Hepatocyte (in vitro differentiated cells): ENCODE results near the gene ST8SIA6. TPM values are rescaled to one million over a fixed set of nuclear protein-coding genes. Genes with fewer than 3 reads are reported as not detected.

Experiments used
- DNase-seq: peaks from one replicate; pipeline ENCODE4 v3.0.0-alpha.2; 2016; ENCODE audit warnings: low spot score
- H2AFZ ChIP-seq: fragments of 200-600 bp; sonication (generic); 2 replicates; pipeline ENCODE4 v1.6.0; 2016; ENCODE audit warnings: antibody characterized with exemption, mild to moderate bottlenecking
- H3K27ac ChIP-seq: fragments of 200-600 bp; sonication (generic); 2 replicates; pipeline ENCODE4 v1.5.1; 2016; ENCODE audit warnings: mild to moderate bottlenecking
- H3K27me3 ChIP-seq: fragments of 200-600 bp; sonication (generic); 2 replicates; pipeline ENCODE4 v1.6.1; 2016
- H3K36me3 ChIP-seq: fragments of 200-600 bp; sonication (generic); replicated peaks from 2 replicates; pipeline ENCODE4 v1.5.1; 2016; ENCODE audit warnings: low read depth; ENCODE audit not compliant: insufficient read depth
- H3K4me1 ChIP-seq: fragments of 200-600 bp; sonication (generic); 2 replicates; pipeline ENCODE4 v1.5.1; 2016; ENCODE audit warnings: mild to moderate bottlenecking, moderate library complexity; ENCODE audit not compliant: insufficient read depth
- H3K4me2 ChIP-seq: fragments of 200-600 bp; sonication (generic); 2 replicates; pipeline ENCODE4 v1.6.0; 2016
- H3K4me3 ChIP-seq: fragments of 200-600 bp; sonication (generic); 2 replicates; pipeline ENCODE4 v1.5.1; 2016; ENCODE audit warnings: mild to moderate bottlenecking
- H3K79me2 ChIP-seq: fragments of 200-600 bp; sonication (generic); 2 replicates; pipeline ENCODE4 v1.6.0; 2017; ENCODE audit warnings: mild to moderate bottlenecking
- H3K9me2 ChIP-seq: fragments of 200-600 bp; sonication (generic); replicated peaks from 2 replicates; pipeline ENCODE4 v1.6.0; 2017; ENCODE audit warnings: mild to moderate bottlenecking; ENCODE audit not compliant: insufficient read depth
- H3K9me3 ChIP-seq: fragments of 200-600 bp; sonication (generic); 2 replicates; pipeline ENCODE4 v1.5.1; 2016; ENCODE audit warnings: low read depth, mild to moderate bottlenecking
- H4K20me1 ChIP-seq: fragments of 200-600 bp; sonication (generic); 2 replicates; pipeline ENCODE4 v1.6.0; 2016; ENCODE audit warnings: mild to moderate bottlenecking; ENCODE audit not compliant: insufficient read depth, poor library complexity, severe bottlenecking
- EZH2 ChIP-seq: fragments of 200-600 bp; sonication (generic); IDR thresholded peaks from 2 replicates; pipeline ENCODE4 v1.6.1; 2016; ENCODE audit warnings: antibody characterized with exemption, mild to moderate bottlenecking, borderline replicate concordance
- EZH2phosphoT487 ChIP-seq: fragments of 200-600 bp; sonication (generic); IDR thresholded peaks from one replicate; pipeline ENCODE4 v1.6.1; 2018; ENCODE audit warnings: antibody characterized with exemption, mild to moderate bottlenecking, low read depth, moderate library complexity; ENCODE audit not compliant: unreplicated experiment, severe bottlenecking
- WGBS: methylation state at CpG from one replicate; pipeline ENCODE4 v1.1.6; 2016; ENCODE audit warnings: low lambda C conversion rate; ENCODE audit errors: missing lambda C conversion rate; 5-methylcytosine and 5-hydroxymethylcytosine counted together
- polyA plus RNA-seq: library from polyadenylated mRNA; unstranded; fragments of >200 nt; fragmentation: Nextera tagmentation; extraction: Ambion mirVana; gene quantifications from 2 replicates; pipeline ENCODE4 v1.2.1, GENCODE V29; 2016
- total RNA-seq: library from RNA; depleted of rRNA; stranded (reverse); fragments of >200 nt; gene quantifications from 2 replicates; pipeline ENCODE4 v1.2.3, GENCODE V29; 2014
- TF ChIP-seq, protein P1 (sequence below): fragments of 200-600 bp; sonication (generic); IDR thresholded peaks from 2 replicates; pipeline ENCODE4 v1.5.1; 2016; ENCODE audit warnings: antibody characterized with exemption, mild to moderate bottlenecking; ENCODE audit not compliant: poor library complexity

Gene ST8SIA6
- total and polyA plus RNA-seq, 2 experiments from 2014 or later, result 0.10 TPM; not detected in 1

- H3K79me2 ChIP-seq, result no peaks in the 10 kb centered on the region
- no peak for TF ChIP-seq EZH2phosphoT487
- TF ChIP-seq, protein P1, sequence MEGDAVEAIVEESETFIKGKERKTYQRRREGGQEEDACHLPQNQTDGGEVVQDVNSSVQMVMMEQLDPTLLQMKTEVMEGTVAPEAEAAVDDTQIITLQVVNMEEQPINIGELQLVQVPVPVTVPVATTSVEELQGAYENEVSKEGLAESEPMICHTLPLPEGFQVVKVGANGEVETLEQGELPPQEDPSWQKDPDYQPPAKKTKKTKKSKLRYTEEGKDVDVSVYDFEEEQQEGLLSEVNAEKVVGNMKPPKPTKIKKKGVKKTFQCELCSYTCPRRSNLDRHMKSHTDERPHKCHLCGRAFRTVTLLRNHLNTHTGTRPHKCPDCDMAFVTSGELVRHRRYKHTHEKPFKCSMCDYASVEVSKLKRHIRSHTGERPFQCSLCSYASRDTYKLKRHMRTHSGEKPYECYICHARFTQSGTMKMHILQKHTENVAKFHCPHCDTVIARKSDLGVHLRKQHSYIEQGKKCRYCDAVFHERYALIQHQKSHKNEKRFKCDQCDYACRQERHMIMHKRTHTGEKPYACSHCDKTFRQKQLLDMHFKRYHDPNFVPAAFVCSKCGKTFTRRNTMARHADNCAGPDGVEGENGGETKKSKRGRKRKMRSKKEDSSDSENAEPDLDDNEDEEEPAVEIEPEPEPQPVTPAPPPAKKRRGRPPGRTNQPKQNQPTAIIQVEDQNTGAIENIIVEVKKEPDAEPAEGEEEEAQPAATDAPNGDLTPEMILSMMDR, result no peak
- no peak for TF ChIP-seq EZH2
- H2AFZ ChIP-seq, result no peak overlapping the region
- no peak overlapping the region for H3K27ac ChIP-seq
- no peaks in the 10 kb centered on the region for H4K20me1 ChIP-seq
- no peak for DNase-seq
- H3K36me3 ChIP-seq, result no peaks in the 10 kb centered on the region
- H3K9me3 ChIP-seq, result no peaks in the 10 kb centered on the region
- H3K4me3 ChIP-seq, result peak overlapping the region; percentile 55
- peak overlapping the region; percentile 98 for H3K4me2 ChIP-seq
- H3K4me1 ChIP-seq, result peaks cover 8% of the 10 kb centered on the region
- peaks cover 49% of the 10 kb centered on the region for H3K27me3 ChIP-seq
- no peaks in the 10 kb centered on the region for H3K9me2 ChIP-seq
- 100% methylated on average over 2 of the region's 2 CpGs for WGBS
Observed at GRCh38 chr10:17455015-17455520, 673 bp upstream of the ST8SIA6 start.

GRCh38 chr10:17453373-17454091 is 863 bp downstream of the ST8SIA6 start:
- Histone ChIP-seq H3K27ac (no peak overlapping the region), H3K36me3 (no peaks in the 10 kb centered on the region), H3K9me3 (no peaks in the 10 kb centered on the region), H3K4me3 (peak overlapping the region; percentile 30), H3K9me2 (no peaks in the 10 kb centered on the region), H3K79me2 (no peaks in the 10 kb centered on the region), H2AFZ (peak overlapping the region; percentile 78), H3K4me1 (peaks cover 8% of the 10 kb centered on the region), H4K20me1 (no peaks in the 10 kb centered on the region), H3K4me2 (peak overlapping the region; percentile 98), H3K27me3 (peaks cover 49% of the 10 kb centered on the region)
- DNase-seq, result peak; percentile 75
- no peak for TF ChIP-seq EZH2phosphoT487
- TF ChIP-seq, protein P1, result no peak
- peak; percentile 8 for TF ChIP-seq EZH2
- 2% methylated on average over 50 of the region's 66 CpGs for WGBS

- H3K9me2 ChIP-seq, result no peaks in the 10 kb centered on the region
- TF ChIP-seq EZH2, result no peak
- TF ChIP-seq EZH2phosphoT487, result no peak
- TF ChIP-seq, protein P1, result no peak
- peaks cover 49% of the 10 kb centered on the region for H3K27me3 ChIP-seq
- no peaks in the 10 kb centered on the region for H3K9me3 ChIP-seq
- H3K79me2 ChIP-seq, result no peaks in the 10 kb centered on the region
- H3K27ac ChIP-seq, result no peak overlapping the region
- no peak overlapping the region for H3K4me3 ChIP-seq
- peak overlapping the region; percentile 78 for H2AFZ ChIP-seq
- DNase-seq, result no peak
- H3K36me3 ChIP-seq, result no peaks in the 10 kb centered on the region
- H4K20me1 ChIP-seq, result no peaks in the 10 kb centered on the region
- peaks cover 8% of the 10 kb centered on the region for H3K4me1 ChIP-seq
- H3K4me2 ChIP-seq, result peak overlapping the region; percentile 98
- 8% methylated on average over 3 of the region's 7 CpGs for WGBS
Observed at GRCh38 chr10:17453035-17453372, 1.4 kb downstream of the ST8SIA6 start.
